SK-N-SH treated with all-trans-retinoic acid at 6 μM for 48 hours (cell line): ENCODE data around the gene PLCL2.

Experiments used
- ATAC-seq: fragments of 200-7000 bp; cut with Tn5 transposase; 3 replicates; pipeline ENCODE4 v1.9.1; 2020; ENCODE audit warnings: mild to moderate bottlenecking, moderate library complexity
- ARNTL ChIP-seq: fragments of 450-650 bp; formaldehyde crosslinking; IDR thresholded peaks from 2 replicates; pipeline ENCODE4 v1.5.0; 2020; ENCODE audit warnings: low read depth, mild to moderate bottlenecking, moderate library complexity, borderline replicate concordance
- BACH2 ChIP-seq: fragments of 250-450 bp; sonication (Bioruptor Pico); IDR thresholded peaks from 2 replicates; pipeline ENCODE4 v1.9.0; 2021; ENCODE audit warnings: mild to moderate bottlenecking, borderline replicate concordance
- CREB5 ChIP-seq: fragments of 250-450 bp; sonication (Bioruptor Pico); IDR thresholded peaks from 2 replicates; pipeline ENCODE4 v1.5.1; 2020; ENCODE audit warnings: low read depth, mild to moderate bottlenecking, moderate library complexity
- CSDC2 ChIP-seq: fragments of 250-450 bp; sonication (Bioruptor Pico); IDR thresholded peaks from 2 replicates; pipeline ENCODE4 v1.5.0; 2020; ENCODE audit warnings: mild to moderate bottlenecking, moderate library complexity
- ESRRG ChIP-seq: fragments of 250-450 bp; sonication (Bioruptor Pico); IDR thresholded peaks from 2 replicates; pipeline ENCODE4 v1.6.1; 2021; ENCODE audit warnings: mild to moderate bottlenecking
- GLIS3 ChIP-seq: fragments of 250-450 bp; sonication (Bioruptor Pico); IDR thresholded peaks from 2 replicates; pipeline ENCODE4 v1.5.0; 2020; ENCODE audit warnings: mild to moderate bottlenecking, moderate library complexity
- ISL1 ChIP-seq: fragments of 250-450 bp; sonication (Bioruptor Pico); IDR thresholded peaks from 2 replicates; pipeline ENCODE4 v2.1.2; 2022; ENCODE audit warnings: mild to moderate bottlenecking, moderate library complexity
- OSR1 ChIP-seq: fragments of 250-450 bp; sonication (Bioruptor Pico); IDR thresholded peaks from 2 replicates; pipeline ENCODE4 v1.8.0; 2022; ENCODE audit warnings: moderate library complexity, mild to moderate bottlenecking, inconsistent platforms
- POU6F1 ChIP-seq: fragments of 250-450 bp; sonication (Bioruptor Pico); IDR thresholded peaks from 2 replicates; pipeline ENCODE4 v1.8.0; 2021; ENCODE audit warnings: low read depth, mild to moderate bottlenecking, moderate library complexity, borderline replicate concordance
- PPARA ChIP-seq: fragments of 250-450 bp; sonication (Bioruptor Pico); IDR thresholded peaks from 2 replicates; pipeline ENCODE4 v1.5.0; 2020; ENCODE audit warnings: mild to moderate bottlenecking, borderline replicate concordance
- RARB ChIP-seq: fragments of 250-450 bp; sonication (Bioruptor Pico); IDR thresholded peaks from 2 replicates; pipeline ENCODE4 v1.8.0; 2021; ENCODE audit warnings: mild to moderate bottlenecking, moderate library complexity
- SNAI2 ChIP-seq: fragments of 250-450 bp; sonication (Bioruptor Pico); IDR thresholded peaks from 2 replicates; pipeline ENCODE4 v1.5.0; 2020; ENCODE audit warnings: mild to moderate bottlenecking, moderate library complexity
- TCF4 ChIP-seq: fragments of 250-450 bp; sonication (Bioruptor Pico); IDR thresholded peaks from 2 replicates; pipeline ENCODE4 v1.8.0; 2021; ENCODE audit warnings: mild to moderate bottlenecking, moderate library complexity, borderline replicate concordance
- TOX ChIP-seq: fragments of 250-450 bp; sonication (Bioruptor Pico); IDR thresholded peaks from 2 replicates; pipeline ENCODE4 v1.8.0; 2021; ENCODE audit warnings: mild to moderate bottlenecking, moderate library complexity, borderline replicate concordance
- ZC3H10 ChIP-seq: fragments of 250-450 bp; sonication (Bioruptor Pico); IDR thresholded peaks from 2 replicates; pipeline ENCODE4 v1.5.1; 2021; ENCODE audit warnings: mild to moderate bottlenecking, moderate library complexity
- ZFP3 ChIP-seq: fragments of 250-450 bp; sonication (Bioruptor Pico); IDR thresholded peaks from 2 replicates; pipeline ENCODE4 v1.5.0; 2020; ENCODE audit warnings: mild to moderate bottlenecking, moderate library complexity
- ZFP30 ChIP-seq: fragments of 450-650 bp; formaldehyde crosslinking; IDR thresholded peaks from 2 replicates; pipeline ENCODE4 v1.5.0; 2022; ENCODE audit warnings: mild to moderate bottlenecking, moderate library complexity
- ZNF565 ChIP-seq: fragments of 450-650 bp; formaldehyde crosslinking; conservative IDR thresholded peaks from 2 replicates; pipeline ENCODE4 v1.5.0; 2020; ENCODE audit warnings: low read depth, mild to moderate bottlenecking, moderate library complexity
- ZNF70 ChIP-seq: fragments of 450-650 bp; formaldehyde crosslinking; IDR thresholded peaks from 2 replicates; pipeline ENCODE4 v1.5.0; 2020; ENCODE audit warnings: mild to moderate bottlenecking, moderate library complexity
- ZNF8 ChIP-seq: fragments of 450-650 bp; formaldehyde crosslinking; IDR thresholded peaks from 2 replicates; pipeline ENCODE4 v1.5.0; 2020; ENCODE audit warnings: mild to moderate bottlenecking, moderate library complexity
- TF ChIP-seq, protein P1 (sequence below): fragments of 250-450 bp; sonication (Bioruptor Pico); IDR thresholded peaks from 2 replicates; pipeline ENCODE4 v1.8.0; 2020; ENCODE audit warnings: mild to moderate bottlenecking, moderate library complexity, borderline replicate concordance
- TF ChIP-seq, protein P2 (sequence below): fragments of 250-450 bp; sonication (Bioruptor Pico); IDR thresholded peaks from 2 replicates; pipeline ENCODE4 v1.5.0; 2020; ENCODE audit warnings: mild to moderate bottlenecking, moderate library complexity
- TF ChIP-seq, protein P3 (sequence below): fragments of 250-450 bp; sonication (Bioruptor Pico); IDR thresholded peaks from 2 replicates; pipeline ENCODE4 v1.5.1; 2021; ENCODE audit warnings: mild to moderate bottlenecking, moderate library complexity

The PLCL2 gene

GRCh38 chr3:16917980-16918682 lies 33.4 kb downstream of the PLCL2 start:
- ATAC-seq, result no peak

DNA sequence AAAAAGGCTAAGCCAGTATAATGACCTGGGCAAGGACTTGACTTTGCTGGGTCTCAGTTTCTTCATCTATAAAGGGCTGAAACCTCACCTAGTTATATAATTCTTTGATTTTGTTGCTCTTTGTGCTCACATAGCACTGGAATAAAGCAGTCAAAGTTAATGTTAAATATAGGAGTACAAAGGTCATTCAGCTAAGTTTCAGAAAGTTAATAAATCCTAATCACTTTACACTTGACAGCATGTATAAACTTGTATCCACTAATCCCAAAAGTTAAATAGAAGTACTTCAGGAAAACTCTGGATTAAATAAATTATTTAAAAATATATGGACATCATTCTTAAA lies 33.9 kb downstream of the PLCL2 start:
- no peak for ATAC-seq
- TF ChIP-seq ZNF8 (CRISPR knock-in tag) (no peak), ZFP3 (no peak), TOX (CRISPR knock-in tag) (no peak), ZNF70 (CRISPR knock-in tag) (no peak), TCF4 (CRISPR knock-in tag) (no peak), ISL1 (CRISPR knock-in tag) (no peak), CSDC2 (CRISPR knock-in tag) (no peak), ARNTL (CRISPR knock-in tag) (no peak), GLIS3 (CRISPR knock-in tag) (no peak), ZC3H10 (CRISPR knock-in tag) (no peak), ESRRG (CRISPR knock-in tag) (no peak), ZNF565 (no peak), RARB (CRISPR knock-in tag) (no peak), POU6F1 (no peak)
- TF ChIP-seq, protein P1, sequence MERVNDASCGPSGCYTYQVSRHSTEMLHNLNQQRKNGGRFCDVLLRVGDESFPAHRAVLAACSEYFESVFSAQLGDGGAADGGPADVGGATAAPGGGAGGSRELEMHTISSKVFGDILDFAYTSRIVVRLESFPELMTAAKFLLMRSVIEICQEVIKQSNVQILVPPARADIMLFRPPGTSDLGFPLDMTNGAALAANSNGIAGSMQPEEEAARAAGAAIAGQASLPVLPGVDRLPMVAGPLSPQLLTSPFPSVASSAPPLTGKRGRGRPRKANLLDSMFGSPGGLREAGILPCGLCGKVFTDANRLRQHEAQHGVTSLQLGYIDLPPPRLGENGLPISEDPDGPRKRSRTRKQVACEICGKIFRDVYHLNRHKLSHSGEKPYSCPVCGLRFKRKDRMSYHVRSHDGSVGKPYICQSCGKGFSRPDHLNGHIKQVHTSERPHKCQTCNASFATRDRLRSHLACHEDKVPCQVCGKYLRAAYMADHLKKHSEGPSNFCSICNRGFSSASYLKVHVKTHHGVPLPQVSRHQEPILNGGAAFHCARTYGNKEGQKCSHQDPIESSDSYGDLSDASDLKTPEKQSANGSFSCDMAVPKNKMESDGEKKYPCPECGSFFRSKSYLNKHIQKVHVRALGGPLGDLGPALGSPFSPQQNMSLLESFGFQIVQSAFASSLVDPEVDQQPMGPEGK (CRISPR knock-in tag), result no peak

More at GRCh38 chr3:16917980-16918682, 33.4 kb downstream of the PLCL2 start:
- TF ChIP-seq ZNF565, result no peak
- TF ChIP-seq ZFP30, result no peak
- TF ChIP-seq, protein P2, sequence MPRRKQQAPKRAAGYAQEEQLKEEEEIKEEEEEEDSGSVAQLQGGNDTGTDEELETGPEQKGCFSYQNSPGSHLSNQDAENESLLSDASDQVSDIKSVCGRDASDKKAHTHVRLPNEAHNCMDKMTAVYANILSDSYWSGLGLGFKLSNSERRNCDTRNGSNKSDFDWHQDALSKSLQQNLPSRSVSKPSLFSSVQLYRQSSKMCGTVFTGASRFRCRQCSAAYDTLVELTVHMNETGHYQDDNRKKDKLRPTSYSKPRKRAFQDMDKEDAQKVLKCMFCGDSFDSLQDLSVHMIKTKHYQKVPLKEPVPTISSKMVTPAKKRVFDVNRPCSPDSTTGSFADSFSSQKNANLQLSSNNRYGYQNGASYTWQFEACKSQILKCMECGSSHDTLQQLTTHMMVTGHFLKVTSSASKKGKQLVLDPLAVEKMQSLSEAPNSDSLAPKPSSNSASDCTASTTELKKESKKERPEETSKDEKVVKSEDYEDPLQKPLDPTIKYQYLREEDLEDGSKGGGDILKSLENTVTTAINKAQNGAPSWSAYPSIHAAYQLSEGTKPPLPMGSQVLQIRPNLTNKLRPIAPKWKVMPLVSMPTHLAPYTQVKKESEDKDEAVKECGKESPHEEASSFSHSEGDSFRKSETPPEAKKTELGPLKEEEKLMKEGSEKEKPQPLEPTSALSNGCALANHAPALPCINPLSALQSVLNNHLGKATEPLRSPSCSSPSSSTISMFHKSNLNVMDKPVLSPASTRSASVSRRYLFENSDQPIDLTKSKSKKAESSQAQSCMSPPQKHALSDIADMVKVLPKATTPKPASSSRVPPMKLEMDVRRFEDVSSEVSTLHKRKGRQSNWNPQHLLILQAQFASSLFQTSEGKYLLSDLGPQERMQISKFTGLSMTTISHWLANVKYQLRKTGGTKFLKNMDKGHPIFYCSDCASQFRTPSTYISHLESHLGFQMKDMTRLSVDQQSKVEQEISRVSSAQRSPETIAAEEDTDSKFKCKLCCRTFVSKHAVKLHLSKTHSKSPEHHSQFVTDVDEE (CRISPR knock-in tag), result no peak
- TF ChIP-seq, protein P1 (CRISPR knock-in tag), result no peak
- no peak for TF ChIP-seq ZFP3
- no peak for TF ChIP-seq SNAI2 (CRISPR knock-in tag)
- TF ChIP-seq RARB (CRISPR knock-in tag), result no peak
- TF ChIP-seq PPARA (CRISPR knock-in tag), result no peak
- no peak for TF ChIP-seq ZNF70 (CRISPR knock-in tag)
- TF ChIP-seq OSR1 (CRISPR knock-in tag), result no peak
- TF ChIP-seq CREB5 (CRISPR knock-in tag), result no peak
- no peak for TF ChIP-seq CSDC2 (CRISPR knock-in tag)
- TF ChIP-seq BACH2, result no peak
- no peak for TF ChIP-seq TOX (CRISPR knock-in tag)
- no peak for TF ChIP-seq ESRRG (CRISPR knock-in tag)
- TF ChIP-seq, protein P3, sequence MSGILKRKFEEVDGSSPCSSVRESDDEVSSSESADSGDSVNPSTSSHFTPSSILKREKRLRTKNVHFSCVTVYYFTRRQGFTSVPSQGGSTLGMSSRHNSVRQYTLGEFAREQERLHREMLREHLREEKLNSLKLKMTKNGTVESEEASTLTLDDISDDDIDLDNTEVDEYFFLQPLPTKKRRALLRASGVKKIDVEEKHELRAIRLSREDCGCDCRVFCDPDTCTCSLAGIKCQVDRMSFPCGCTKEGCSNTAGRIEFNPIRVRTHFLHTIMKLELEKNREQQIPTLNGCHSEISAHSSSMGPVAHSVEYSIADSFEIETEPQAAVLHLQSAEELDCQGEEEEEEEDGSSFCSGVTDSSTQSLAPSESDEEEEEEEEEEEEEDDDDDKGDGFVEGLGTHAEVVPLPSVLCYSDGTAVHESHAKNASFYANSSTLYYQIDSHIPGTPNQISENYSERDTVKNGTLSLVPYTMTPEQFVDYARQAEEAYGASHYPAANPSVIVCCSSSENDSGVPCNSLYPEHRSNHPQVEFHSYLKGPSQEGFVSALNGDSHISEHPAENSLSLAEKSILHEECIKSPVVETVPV (CRISPR knock-in tag), result no peak
- no peak for TF ChIP-seq GLIS3 (CRISPR knock-in tag)
- TF ChIP-seq ZNF8 (CRISPR knock-in tag), result no peak
- TF ChIP-seq ZC3H10 (CRISPR knock-in tag), result no peak
- TF ChIP-seq TCF4 (CRISPR knock-in tag), result no peak
